K562 (cell line): ENCODE results near the gene KCNK4. TPM values are rescaled to one million over a fixed set of nuclear protein-coding genes. Genes with fewer than 3 reads are reported as not detected.

Experiments used
- CBFA2T2 ChIP-seq: fragments of 450-650 bp; conservative IDR thresholded peaks from 2 replicates; pipeline ENCODE4 v1.6.1; 2017; ENCODE audit warnings: mild to moderate bottlenecking
- FOXK1 ChIP-seq: sonication (generic); formaldehyde crosslinking; IDR thresholded peaks from 2 replicates; pipeline ENCODE4 v1.8.0; 2022; ENCODE audit warnings: missing genetic modification reagents, mild to moderate bottlenecking, borderline replicate concordance
- HDAC3 ChIP-seq: fragments of 450-650 bp; IDR thresholded peaks from 2 replicates; pipeline ENCODE4 v1.6.1; 2018; ENCODE audit warnings: borderline replicate concordance, mild to moderate bottlenecking, moderate library complexity; ENCODE audit not compliant: partially characterized antibody
- RBM22 ChIP-seq: fragments of 200-400 bp; formaldehyde crosslinking; IDR thresholded peaks from 2 replicates; pipeline ENCODE4 v1.6.1; 2018; ENCODE audit warnings: low read length, low read depth; ENCODE audit not compliant: poor library complexity, severe bottlenecking
- TAF9B ChIP-seq: fragments of 450-650 bp; IDR thresholded peaks from 2 replicates; pipeline ENCODE4 v1.6.1; 2018; ENCODE audit warnings: mild to moderate bottlenecking; ENCODE audit not compliant: partially characterized antibody
- TCF7L2 ChIP-seq: fragments of 150-350 bp; IDR thresholded peaks from 2 replicates; pipeline ENCODE4 v1.6.1; 2016; ENCODE audit warnings: low read depth, mild to moderate bottlenecking, low read length, moderate library complexity
- ZNF239 ChIP-seq: fragments of 250-450 bp; sonication (Bioruptor Pico); IDR thresholded peaks from 2 replicates; pipeline ENCODE4 v1.4.0; 2020; ENCODE audit warnings: mild to moderate bottlenecking
- ZNF699 ChIP-seq: fragments of 250-450 bp; sonication (Bioruptor Pico); IDR thresholded peaks from 2 replicates; pipeline ENCODE4 v1.8.0; 2021; ENCODE audit warnings: mild to moderate bottlenecking, moderate library complexity; ENCODE audit not compliant: insufficient replicate concordance
- ZNF778 ChIP-seq: fragments of 450-650 bp; formaldehyde crosslinking; IDR thresholded peaks from 2 replicates; pipeline ENCODE4 v1.4.0; 2020; ENCODE audit warnings: mild to moderate bottlenecking, moderate library complexity
- ZSCAN29 ChIP-seq: fragments of 450-650 bp; IDR thresholded peaks from 2 replicates; pipeline ENCODE4 v1.6.1; 2017
- polyA plus RNA-seq, 8 experiments: library from polyadenylated mRNA; depleted of rRNA in 4 of 8; stranded (reverse) in 5 of 8; unstranded in 3 of 8; fragments of >200 nt; fragmentation: Nextera tagmentation in 2 of 8; fragmentation: Illumina TruSeq in 1 of 8; extraction: Ambion mirVana in 2 of 8; extraction: Trizol in 1 of 8; gene quantifications; 2 replicates each; pipeline versions ENCODE4 v1.2.1 to v1.2.3, GENCODE V29; 2011 to 2014; ENCODE audit warnings: inconsistent platforms in 1 of 8, missing spikeins in 1 of 8
- total RNA-seq, 7 experiments: library from RNA; depleted of rRNA in 6 of 7; stranded (reverse); fragments of >200 nt in 6 of 7; fragmentation: Illumina TruSeq in 2 of 7; extraction: Trizol in 2 of 7; gene quantifications; 2 replicates each; pipeline versions ENCODE4 v1.2.1 to v1.2.3, GENCODE V29; 2011 to 2021; ENCODE audit warnings: low replicate concordance in 1 of 7
- TF ChIP-seq, protein P1 (sequence below): IDR thresholded peaks from 3 replicates; pipeline ENCODE4 v1.6.1; 2011; ENCODE audit warnings: borderline replicate concordance, mild to moderate bottlenecking, moderate library complexity; ENCODE audit not compliant: insufficient read length; ENCODE audit errors: extremely low read depth
- TF ChIP-seq, protein P2 (sequence below): fragments of 250-450 bp; sonication (Bioruptor Pico); IDR thresholded peaks from 2 replicates; pipeline ENCODE4 v1.5.0; 2020; ENCODE audit warnings: mild to moderate bottlenecking
- TF ChIP-seq, protein P3 (sequence below): fragments of 250-450 bp; sonication (Bioruptor Pico); IDR thresholded peaks from 2 replicates; pipeline ENCODE4 v1.6.1; 2021; ENCODE audit warnings: mild to moderate bottlenecking
- TF ChIP-seq, protein P4 (sequence below): fragments of 250-450 bp; sonication (Bioruptor Pico); IDR thresholded peaks from 2 replicates; pipeline ENCODE4 v1.8.0; 2021; ENCODE audit warnings: moderate library complexity, mild to moderate bottlenecking, inconsistent platforms
- TF ChIP-seq, protein P5 (sequence below), 2 experiments: IDR thresholded peaks; 2 replicates each; pipeline ENCODE4 v1.6.1; 2011; ENCODE audit warnings: borderline replicate concordance in 1 of 2, control low read depth in 1 of 2, low read depth in 1 of 2, low read length in 1 of 2, mild to moderate bottlenecking in 1 of 2, mixed read lengths in 1 of 2, moderate library complexity in 1 of 2; ENCODE audit not compliant: insufficient read depth in 1 of 2, insufficient read length in 1 of 2, poor library complexity in 1 of 2, severe bottlenecking in 1 of 2; ENCODE audit errors: extremely low read depth in 1 of 2
- TF ChIP-seq, protein P6 (sequence below), 3 experiments: fragments of 200-800 bp in 1 of 3; sonication (Bioruptor generic) in 1 of 3; sonication (generic) in 1 of 3; formaldehyde crosslinking in 1 of 3; IDR thresholded peaks; 2 replicates each; pipeline versions ENCODE4 v1.6.1 to v1.8.0; 2016 to 2022; ENCODE audit warnings: mild to moderate bottlenecking in 2 of 3, missing compliant biosample characterization in 2 of 3, missing genetic modification characterization in 2 of 3, missing genetic modification reagents in 1 of 3

KCNK4 gene
- total and polyA plus RNA-seq, 9 of the 15 experiments (the other 6 are each of a cell fraction or from before 2014, with no cell fraction given): not detected

DNA sequence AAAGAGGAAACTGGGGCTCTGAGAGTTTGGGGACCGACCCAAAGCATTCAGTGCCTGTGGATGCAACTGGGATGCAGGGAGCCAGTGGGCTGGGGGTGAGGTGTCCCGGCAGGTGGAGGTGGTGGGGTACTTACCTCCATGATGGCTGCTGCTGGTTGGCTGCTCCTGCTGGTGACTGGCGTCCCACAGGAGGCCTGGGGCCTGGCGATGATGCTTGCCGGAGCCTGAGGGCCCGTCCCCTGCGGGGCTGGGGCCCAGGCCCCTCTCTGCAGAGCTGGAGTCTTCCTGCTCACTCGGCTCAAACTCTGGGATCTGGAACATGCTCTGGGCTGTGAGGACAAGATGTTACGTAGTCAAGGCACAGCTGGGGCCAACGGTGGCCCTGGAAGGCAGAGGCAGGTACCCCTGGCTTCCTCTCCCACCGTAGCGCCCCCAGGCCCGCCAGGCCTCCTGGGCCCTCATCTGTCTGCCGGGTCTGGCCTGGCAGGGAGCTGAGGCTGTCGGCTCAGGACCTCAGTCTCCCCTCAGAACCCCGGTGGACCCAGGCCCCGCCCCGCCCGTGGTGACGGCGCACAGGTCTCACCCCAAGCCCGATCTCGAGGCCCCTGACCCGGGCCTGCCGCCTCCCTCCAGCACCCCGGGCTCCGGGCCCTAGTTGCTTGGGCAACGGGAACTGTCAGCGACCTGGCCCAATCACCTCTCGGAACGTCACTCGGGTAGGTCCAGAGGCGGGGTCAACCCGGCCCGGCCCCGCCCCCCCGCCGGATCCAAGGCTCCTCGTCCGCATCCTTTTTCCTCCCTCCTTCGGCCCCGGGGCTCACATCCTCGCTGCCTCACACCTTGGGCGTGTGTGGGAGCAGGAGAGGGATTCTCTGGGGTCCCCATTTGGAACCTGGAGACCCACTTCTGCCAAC, 6.8 kb upstream of the KCNK4 start, which contains the start of gene BAD (continued):
- TF ChIP-seq, protein P1, sequence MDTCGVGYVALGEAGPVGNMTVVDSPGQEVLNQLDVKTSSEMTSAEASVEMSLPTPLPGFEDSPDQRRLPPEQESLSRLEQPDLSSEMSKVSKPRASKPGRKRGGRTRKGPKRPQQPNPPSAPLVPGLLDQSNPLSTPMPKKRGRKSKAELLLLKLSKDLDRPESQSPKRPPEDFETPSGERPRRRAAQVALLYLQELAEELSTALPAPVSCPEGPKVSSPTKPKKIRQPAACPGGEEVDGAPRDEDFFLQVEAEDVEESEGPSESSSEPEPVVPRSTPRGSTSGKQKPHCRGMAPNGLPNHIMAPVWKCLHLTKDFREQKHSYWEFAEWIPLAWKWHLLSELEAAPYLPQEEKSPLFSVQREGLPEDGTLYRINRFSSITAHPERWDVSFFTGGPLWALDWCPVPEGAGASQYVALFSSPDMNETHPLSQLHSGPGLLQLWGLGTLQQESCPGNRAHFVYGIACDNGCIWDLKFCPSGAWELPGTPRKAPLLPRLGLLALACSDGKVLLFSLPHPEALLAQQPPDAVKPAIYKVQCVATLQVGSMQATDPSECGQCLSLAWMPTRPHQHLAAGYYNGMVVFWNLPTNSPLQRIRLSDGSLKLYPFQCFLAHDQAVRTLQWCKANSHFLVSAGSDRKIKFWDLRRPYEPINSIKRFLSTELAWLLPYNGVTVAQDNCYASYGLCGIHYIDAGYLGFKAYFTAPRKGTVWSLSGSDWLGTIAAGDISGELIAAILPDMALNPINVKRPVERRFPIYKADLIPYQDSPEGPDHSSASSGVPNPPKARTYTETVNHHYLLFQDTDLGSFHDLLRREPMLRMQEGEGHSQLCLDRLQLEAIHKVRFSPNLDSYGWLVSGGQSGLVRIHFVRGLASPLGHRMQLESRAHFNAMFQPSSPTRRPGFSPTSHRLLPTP: no peak
- TF ChIP-seq RBM22 (peak; percentile 93), ZNF699 (CRISPR knock-in tag) (no peak), TCF7L2 (no peak), CBFA2T2 (no peak), ZNF778 (CRISPR knock-in tag) (no peak), ZNF239 (CRISPR knock-in tag) (no peak), HDAC3 (no peak), TAF9B (no peak), ZSCAN29 (no peak), FOXK1 (CRISPR knock-in tag) (no peak)
- TF ChIP-seq, protein P2, sequence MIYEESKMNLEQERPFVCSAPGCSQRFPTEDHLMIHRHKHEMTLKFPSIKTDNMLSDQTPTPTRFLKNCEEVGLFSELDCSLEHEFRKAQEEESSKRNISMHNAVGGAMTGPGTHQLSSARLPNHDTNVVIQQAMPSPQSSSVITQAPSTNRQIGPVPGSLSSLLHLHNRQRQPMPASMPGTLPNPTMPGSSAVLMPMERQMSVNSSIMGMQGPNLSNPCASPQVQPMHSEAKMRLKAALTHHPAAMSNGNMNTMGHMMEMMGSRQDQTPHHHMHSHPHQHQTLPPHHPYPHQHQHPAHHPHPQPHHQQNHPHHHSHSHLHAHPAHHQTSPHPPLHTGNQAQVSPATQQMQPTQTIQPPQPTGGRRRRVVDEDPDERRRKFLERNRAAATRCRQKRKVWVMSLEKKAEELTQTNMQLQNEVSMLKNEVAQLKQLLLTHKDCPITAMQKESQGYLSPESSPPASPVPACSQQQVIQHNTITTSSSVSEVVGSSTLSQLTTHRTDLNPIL (CRISPR knock-in tag): no peak
- TF ChIP-seq, protein P3, sequence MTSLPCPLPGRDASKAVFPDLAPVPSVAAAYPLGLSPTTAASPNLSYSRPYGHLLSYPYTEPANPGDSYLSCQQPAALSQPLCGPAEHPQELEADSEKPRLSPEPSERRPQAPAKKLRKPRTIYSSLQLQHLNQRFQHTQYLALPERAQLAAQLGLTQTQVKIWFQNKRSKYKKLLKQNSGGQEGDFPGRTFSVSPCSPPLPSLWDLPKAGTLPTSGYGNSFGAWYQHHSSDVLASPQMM: no peak
- TF ChIP-seq, protein P4, sequence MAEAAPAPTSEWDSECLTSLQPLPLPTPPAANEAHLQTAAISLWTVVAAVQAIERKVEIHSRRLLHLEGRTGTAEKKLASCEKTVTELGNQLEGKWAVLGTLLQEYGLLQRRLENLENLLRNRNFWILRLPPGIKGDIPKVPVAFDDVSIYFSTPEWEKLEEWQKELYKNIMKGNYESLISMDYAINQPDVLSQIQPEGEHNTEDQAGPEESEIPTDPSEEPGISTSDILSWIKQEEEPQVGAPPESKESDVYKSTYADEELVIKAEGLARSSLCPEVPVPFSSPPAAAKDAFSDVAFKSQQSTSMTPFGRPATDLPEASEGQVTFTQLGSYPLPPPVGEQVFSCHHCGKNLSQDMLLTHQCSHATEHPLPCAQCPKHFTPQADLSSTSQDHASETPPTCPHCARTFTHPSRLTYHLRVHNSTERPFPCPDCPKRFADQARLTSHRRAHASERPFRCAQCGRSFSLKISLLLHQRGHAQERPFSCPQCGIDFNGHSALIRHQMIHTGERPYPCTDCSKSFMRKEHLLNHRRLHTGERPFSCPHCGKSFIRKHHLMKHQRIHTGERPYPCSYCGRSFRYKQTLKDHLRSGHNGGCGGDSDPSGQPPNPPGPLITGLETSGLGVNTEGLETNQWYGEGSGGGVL (CRISPR knock-in tag): no peak
- TF ChIP-seq, protein P5, sequence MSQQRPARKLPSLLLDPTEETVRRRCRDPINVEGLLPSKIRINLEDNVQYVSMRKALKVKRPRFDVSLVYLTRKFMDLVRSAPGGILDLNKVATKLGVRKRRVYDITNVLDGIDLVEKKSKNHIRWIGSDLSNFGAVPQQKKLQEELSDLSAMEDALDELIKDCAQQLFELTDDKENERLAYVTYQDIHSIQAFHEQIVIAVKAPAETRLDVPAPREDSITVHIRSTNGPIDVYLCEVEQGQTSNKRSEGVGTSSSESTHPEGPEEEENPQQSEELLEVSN (IDR thresholded peaks at IDR 0.05; ENCODE audit: borderline replicate concordance in 1 of 2, extremely low read depth in 1 of 2, insufficient read depth in 1 of 2, insufficient read length in 1 of 2, low read depth in 1 of 2, low read length in 1 of 2, poor library complexity in 1 of 2, severe bottlenecking in 1 of 2): peak; percentile 27 to 66
- TF ChIP-seq, protein P6, sequence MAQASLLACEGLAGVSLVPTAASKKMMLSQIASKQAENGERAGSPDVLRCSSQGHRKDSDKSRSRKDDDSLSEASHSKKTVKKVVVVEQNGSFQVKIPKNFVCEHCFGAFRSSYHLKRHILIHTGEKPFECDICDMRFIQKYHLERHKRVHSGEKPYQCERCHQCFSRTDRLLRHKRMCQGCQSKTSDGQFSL (CRISPR knock-in tag; IDR thresholded peaks at IDR 0.05): no peak
- TF ChIP-seq, protein P6 (tag; IDR thresholded peaks at IDR 0.05): no peak
